Stimulated activated CD8-positive, alpha-beta memory T cell treated with anti-CD3 and anti-CD28 coated beads, Interleukin-15, amount 100 ng/mL, for 48 hours (primary cell): Measurements from ENCODE around the gene MYO7A.

Source experiments
- DNase-seq, 2 donors: peaks; one replicate each; pipeline ENCODE4 v3.0.0-alpha.2; 2020; ENCODE audit warnings: low read depth in 2 of 2

MYO7A gene

GRCh38 chr11:77146261-77147035 lies 18.4 kb downstream of the MYO7A start:
- no peak for DNase-seq

- no peak for DNase-seq
These were observed 18.9 kb downstream of the MYO7A start for GRCh38 chr11:77147036-77147315.

GRCh38 chr11:77147668-77148321 lies 19.7 kb downstream of the MYO7A start:
- peak in 1 of 2 donors; percentile 19 for DNase-seq

- DNase-seq, result no peak
These were observed 21.1 kb downstream of the MYO7A start for GRCh38 chr11:77148963-77149715.

GRCh38 chr11:77149716-77150392 lies 21.8 kb downstream of the MYO7A start:
- no peak for DNase-seq

- no peak for DNase-seq
These were observed 22.8 kb downstream of the MYO7A start for GRCh38 chr11:77150836-77151235.

GRCh38 chr11:77151804-77152509 lies 23.9 kb downstream of the MYO7A start:
- peak; percentile 67 to 77 for DNase-seq

- DNase-seq, result no peak
These were observed 24.8 kb downstream of the MYO7A start for GRCh38 chr11:77152846-77153245.

- DNase-seq, result no peak
These were observed 25.5 kb downstream of the MYO7A start for GRCh38 chr11:77153276-77154185.

- no peak for DNase-seq
These were observed 26.5 kb downstream of the MYO7A start for GRCh38 chr11:77154381-77155081.

- DNase-seq, result no peak
These were observed 27.0 kb downstream of the MYO7A start for GRCh38 chr11:77155082-77155475.

GRCh38 chr11:77155556-77156130 lies 27.6 kb downstream of the MYO7A start:
- no peak for DNase-seq

GRCh38 chr11:77156396-77157195 lies 28.6 kb downstream of the MYO7A start:
- DNase-seq, result no peak

- no peak for DNase-seq
These were observed 30.1 kb downstream of the MYO7A start for GRCh38 chr11:77158041-77158695.

- no peak for DNase-seq
These were observed 31.3 kb downstream of the MYO7A start for GRCh38 chr11:77159219-77159936.

- no peak for DNase-seq
These were observed 32.0 kb downstream of the MYO7A start for GRCh38 chr11:77159937-77160495.

- DNase-seq, result no peak
These were observed 35.2 kb downstream of the MYO7A start for GRCh38 chr11:77163271-77163670.
